Keratinocyte (primary cell): ENCODE results near the gene OGFRL1. TPM values are rescaled to one million over a fixed set of nuclear protein-coding genes. Genes with fewer than 3 reads are reported as not detected.
"Not testable (repeated sequence)": the region's sequence is repeated elsewhere in the genome, so short reads cannot be mapped to it uniquely, and the experiment has no call there.

Source experiments
- DNase-seq: peaks from one replicate; pipeline ENCODE4 v3.0.0-alpha.2; 2011; ENCODE audit warnings: low read depth, missing footprints, low spot score
- FAIRE-seq: peaks from 2 replicates; lab custom pipeline; 2011; peaks lifted over from hg19 to GRCh38; lab: Jason Lieb, UNC
- H2AFZ ChIP-seq: 2 replicates; pipeline ENCODE4 v1.6.0; 2012; ENCODE audit warnings: low read length, control low read depth, inconsistent platforms; ENCODE audit not compliant: control insufficient read depth
- H3K27ac ChIP-seq: 2 replicates; pipeline ENCODE4 v1.5.1; 2011; ENCODE audit warnings: low read length; ENCODE audit not compliant: control insufficient read depth, insufficient read depth
- H3K27me3 ChIP-seq: 3 replicates; pipeline ENCODE4 v1.6.0; 2011; ENCODE audit warnings: low read length; ENCODE audit not compliant: control insufficient read depth, insufficient read depth; ENCODE audit errors: extremely low read depth
- H3K36me3 ChIP-seq, 2 experiments: 2 replicates in 1 of 2; 3 replicates in 1 of 2; pipeline ENCODE4 v1.5.1; 2011; ENCODE audit warnings: low read length in 2 of 2, mild to moderate bottlenecking in 1 of 2; ENCODE audit not compliant: control insufficient read depth in 2 of 2, insufficient read depth in 2 of 2; ENCODE audit errors: extremely low read depth in 1 of 2
- H3K4me1 ChIP-seq: 3 replicates; pipeline ENCODE4 v1.5.1; 2011; ENCODE audit warnings: low read length; ENCODE audit not compliant: control insufficient read depth, insufficient read depth; ENCODE audit errors: extremely low read depth
- H3K4me2 ChIP-seq: 3 replicates; pipeline ENCODE4 v1.6.0; 2011; ENCODE audit warnings: low read depth, low read length; ENCODE audit not compliant: control insufficient read depth, insufficient read depth; ENCODE audit errors: extremely low read depth
- H3K4me3 ChIP-seq, 3 experiments: fragments of 200-600 bp in 1 of 3; sonication (generic) in 1 of 3; 2 replicates in 2 of 3; 3 replicates in 1 of 3; pipeline ENCODE4 v1.5.1; 2011 to 2016; ENCODE audit warnings: low read length in 3 of 3, mild to moderate bottlenecking in 3 of 3, control low read depth in 2 of 3, inconsistent platforms in 1 of 3, low read depth in 1 of 3, mixed read lengths in 1 of 3, mixed run types in 1 of 3, moderate library complexity in 1 of 3; ENCODE audit not compliant: control insufficient read depth in 2 of 3, insufficient read depth in 2 of 3; ENCODE audit errors: extremely low read depth in 1 of 3
- H3K79me2 ChIP-seq: 2 replicates; pipeline ENCODE4 v1.6.0; 2012; ENCODE audit warnings: low read length; ENCODE audit not compliant: control insufficient read depth, insufficient read depth
- H3K9ac ChIP-seq: 3 replicates; pipeline ENCODE4 v1.6.0; 2011; ENCODE audit warnings: low read length; ENCODE audit not compliant: control insufficient read depth, insufficient read depth; ENCODE audit errors: extremely low read depth
- H3K9me1 ChIP-seq: 3 replicates; pipeline ENCODE4 v1.6.0; 2011; ENCODE audit warnings: low read length; ENCODE audit not compliant: control insufficient read depth, insufficient read depth; ENCODE audit errors: extremely low read depth
- H3K9me3 ChIP-seq: 2 replicates; pipeline ENCODE4 v1.5.1; 2012; ENCODE audit warnings: low read depth, low read length; ENCODE audit not compliant: control insufficient read depth
- H4K20me1 ChIP-seq: 3 replicates; pipeline ENCODE4 v1.6.0; 2011; ENCODE audit warnings: low read length; ENCODE audit not compliant: control insufficient read depth, insufficient read depth; ENCODE audit errors: extremely low read depth
- CTCF ChIP-seq, 3 experiments: IDR thresholded peaks in 1 of 3; conservative IDR thresholded peaks in 1 of 3; optimal IDR thresholded peaks in 1 of 3; 2 replicates in 2 of 3; 3 replicates in 1 of 3; pipeline versions ENCODE3 to v1.5.1; 2011; ENCODE audit warnings: low read length in 3 of 3, mild to moderate bottlenecking in 3 of 3, moderate library complexity in 2 of 3, control low read depth in 1 of 3, inconsistent platforms in 1 of 3; ENCODE audit not compliant: insufficient read depth in 2 of 3; ENCODE audit errors: extremely low read depth in 1 of 3
- EZH2 ChIP-seq: IDR thresholded peaks from one replicate; pipeline ENCODE4 v1.6.1; 2012; ENCODE audit warnings: inconsistent platforms, mild to moderate bottlenecking, low read length, moderate library complexity
- dilution Hi-C: fragments of 300-500 bp; cut with MboI; formaldehyde crosslinking; loops from one replicate; pipeline ENCODE4 v1.7.0; 2020; ENCODE audit warnings: low sequenced_read_pairs; ENCODE audit not compliant: extremely low pct_ligation_motif_present
- polyA plus RNA-seq, 5 experiments: library from polyadenylated mRNA; depleted of rRNA in 3 of 5; stranded (reverse) in 3 of 5; stranded (forward) in 1 of 5; unstranded in 1 of 5; fragments of >200 nt; gene quantifications; 1 replicate in 1 of 5; 2 replicates in 3 of 5; 3 replicates in 1 of 5; pipeline versions ENCODE4 v1.2.1 to v1.2.3, GENCODE V29; 2011 to 2012; ENCODE audit warnings: missing spikeins in 2 of 5, low read depth in 1 of 5, low replicate concordance in 1 of 5

The OGFRL1 gene
- polyA plus RNA-seq, 1 donor (not counting 4 experiments of a cell fraction or from before 2014, with no cell fraction given), result 9.3 TPM

GRCh38 chr6:71262914-71263313 lies 25.7 kb upstream of the OGFRL1 start:
- no peak overlapping the region for H3K4me2 ChIP-seq
- no peaks in the 10 kb centered on the region for H4K20me1 ChIP-seq
- no peaks in the 10 kb centered on the region for H3K9me3 ChIP-seq
- H3K27me3 ChIP-seq, result no peaks in the 10 kb centered on the region
- no peak overlapping the region for H3K27ac ChIP-seq
- no peak for DNase-seq
- TF ChIP-seq EZH2, result no peak
- no peak for TF ChIP-seq CTCF (optimal IDR thresholded peaks at IDR 0.05 in 1 of 3, IDR thresholded peaks at IDR 0.05 in 1 of 3, conservative IDR thresholded peaks at IDR 0.05 in 1 of 3; ENCODE audit: extremely low read depth in 1 of 3, insufficient read depth in 2 of 3, low read length in 3 of 3)
- dilution Hi-C loops, result no loop called here
- H3K9me1 ChIP-seq, result no peaks in the 10 kb centered on the region
- no peaks in the 10 kb centered on the region for H3K36me3 ChIP-seq
- no peaks in the 10 kb centered on the region for H3K79me2 ChIP-seq
- FAIRE-seq, result no peak
- H3K4me1 ChIP-seq, result no peaks in the 10 kb centered on the region
- no peak overlapping the region for H2AFZ ChIP-seq
- no peak overlapping the region for H3K9ac ChIP-seq
- no peak overlapping the region for H3K4me3 ChIP-seq

GRCh38 chr6:71266392-71266791 lies 22.2 kb upstream of the OGFRL1 start:
- H3K4me3 ChIP-seq, H3K4me2 ChIP-seq, H3K9me3 ChIP-seq, H3K9me1 ChIP-seq, dilution Hi-C loops, H3K79me2 ChIP-seq, FAIRE-seq, DNase-seq, H3K36me3 ChIP-seq, H3K27ac ChIP-seq, H3K4me1 ChIP-seq, H3K9ac ChIP-seq, H3K27me3 ChIP-seq, H4K20me1 ChIP-seq, H2AFZ ChIP-seq: not testable (repeated sequence)

GRCh38 chr6:71268735-71269437 lies 19.7 kb upstream of the OGFRL1 start:
- H3K9me1 ChIP-seq, result no peaks in the 10 kb centered on the region
- no peak overlapping the region for H3K4me2 ChIP-seq
- H3K36me3 ChIP-seq, result no peaks in the 10 kb centered on the region
- H3K4me1 ChIP-seq, result no peaks in the 10 kb centered on the region
- H3K4me3 ChIP-seq, result no peak overlapping the region
- FAIRE-seq, result no peak
- H2AFZ ChIP-seq, result no peak overlapping the region
- H3K79me2 ChIP-seq, result no peaks in the 10 kb centered on the region
- no peak for TF ChIP-seq EZH2
- TF ChIP-seq CTCF (optimal IDR thresholded peaks at IDR 0.05 in 1 of 3, IDR thresholded peaks at IDR 0.05 in 1 of 3, conservative IDR thresholded peaks at IDR 0.05 in 1 of 3; ENCODE audit: extremely low read depth in 1 of 3, insufficient read depth in 2 of 3, low read length in 3 of 3), result no peak
- peaks cover 4% of the 10 kb centered on the region for H3K27me3 ChIP-seq
- H4K20me1 ChIP-seq, result no peaks in the 10 kb centered on the region
- H3K27ac ChIP-seq, result no peak overlapping the region
- dilution Hi-C loops, result no loop called here
- no peaks in the 10 kb centered on the region for H3K9me3 ChIP-seq
- DNase-seq, result no peak
- H3K9ac ChIP-seq, result no peak overlapping the region
